ENCODE data around the gene CARS2. TPM values are rescaled to one million over a fixed set of nuclear protein-coding genes. Genes with fewer than 3 reads are reported as not detected.

The CARS2 gene
- total and polyA plus RNA-seq, 2 experiments from 2014 or later, result 39.0 to 53.5 TPM

DNA sequence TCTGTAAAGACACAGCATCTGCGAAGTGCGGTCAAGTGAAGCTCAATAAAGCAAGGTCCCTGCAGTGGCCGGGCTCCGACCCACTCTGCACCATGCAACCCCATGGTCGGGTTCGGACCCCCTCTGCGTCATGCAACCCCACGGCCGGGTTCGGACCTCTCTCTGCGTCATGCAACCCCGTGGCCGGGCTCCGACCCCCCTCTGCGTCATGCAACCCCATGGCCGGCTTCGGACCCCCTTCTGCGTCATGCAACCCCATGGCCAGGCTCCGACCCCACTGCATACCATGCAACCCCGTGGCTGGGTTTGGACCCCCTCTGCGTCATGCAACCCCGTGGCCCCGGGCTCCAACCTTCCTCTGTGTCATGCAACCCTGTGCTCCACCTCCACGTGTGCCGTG is 43.8 kb downstream of the CARS2 start:
- no peaks in the 10 kb centered on the region for H3K79me2 ChIP-seq (replicated peaks; ENCODE audit: insufficient read depth)
- Mint-ChIP-seq H3K4me1 (0 out of 3 replicates have a peak, but pooled peaks cover 3% of the 10 kb centered on the region), H3K27ac (no peak overlapping the region), H3K4me3 (no peak overlapping the region), H3K9me3 (peaks cover 43% of the 10 kb centered on the region), H3K36me3 (ENCODE audit: low read depth) (peaks cover 92% of the 10 kb centered on the region), H3K27me3 (ENCODE audit: insufficient read depth, low read depth, poor library complexity) (peaks cover 5% of the 10 kb centered on the region)
- peaks cover 25% of the 10 kb centered on the region for H3K36me3 ChIP-seq (ENCODE audit: insufficient read depth)
- no peaks in the 10 kb centered on the region for H3K4me1 ChIP-seq (ENCODE audit: insufficient read depth)
- H3K27me3 ChIP-seq (ENCODE audit: insufficient read depth), result no peaks in the 10 kb centered on the region
- H4K20me1 ChIP-seq (replicated peaks; ENCODE audit: insufficient read depth), result no peaks in the 10 kb centered on the region
- no peak overlapping the region for H3K4me2 ChIP-seq
- no peak overlapping the region for H2AFZ ChIP-seq
- ATAC-seq (no peak), DNase-seq (ENCODE audit: low spot score) (no peak)
- H3K4me3 ChIP-seq, result no peak overlapping the region
- TF ChIP-seq EZH2 (IDR thresholded peaks at IDR 0.05; ENCODE audit: low read depth, unreplicated experiment) (no peak), EZH2phosphoT487 (IDR thresholded peaks at IDR 0.05; ENCODE audit: unreplicated experiment) (no peak), CREB1 (CRISPR knock-in tag; IDR thresholded peaks at IDR 0.05; ENCODE audit: low read depth) (no peak), ZNF114 (CRISPR knock-in tag; IDR thresholded peaks at IDR 0.05) (no peak), ZNF331 (CRISPR knock-in tag; IDR thresholded peaks at IDR 0.05; ENCODE audit: low read depth) (no peak), NANOG (IDR thresholded peaks at IDR 0.05; ENCODE audit: borderline replicate concordance) (no peak), JUNB (IDR thresholded peaks at IDR 0.05; ENCODE audit: unreplicated experiment) (no peak), POLR2AphosphoS5 (IDR thresholded peaks at IDR 0.05; ENCODE audit: low read depth) (no peak), STAT1 (IDR thresholded peaks at IDR 0.05; ENCODE audit: unreplicated experiment) (no peak)
- TF ChIP-seq, protein P1, sequence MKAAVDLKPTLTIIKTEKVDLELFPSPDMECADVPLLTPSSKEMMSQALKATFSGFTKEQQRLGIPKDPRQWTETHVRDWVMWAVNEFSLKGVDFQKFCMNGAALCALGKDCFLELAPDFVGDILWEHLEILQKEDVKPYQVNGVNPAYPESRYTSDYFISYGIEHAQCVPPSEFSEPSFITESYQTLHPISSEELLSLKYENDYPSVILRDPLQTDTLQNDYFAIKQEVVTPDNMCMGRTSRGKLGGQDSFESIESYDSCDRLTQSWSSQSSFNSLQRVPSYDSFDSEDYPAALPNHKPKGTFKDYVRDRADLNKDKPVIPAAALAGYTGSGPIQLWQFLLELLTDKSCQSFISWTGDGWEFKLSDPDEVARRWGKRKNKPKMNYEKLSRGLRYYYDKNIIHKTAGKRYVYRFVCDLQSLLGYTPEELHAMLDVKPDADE (IDR thresholded peaks at IDR 0.05), result no peak
- TF ChIP-seq, protein P2, sequence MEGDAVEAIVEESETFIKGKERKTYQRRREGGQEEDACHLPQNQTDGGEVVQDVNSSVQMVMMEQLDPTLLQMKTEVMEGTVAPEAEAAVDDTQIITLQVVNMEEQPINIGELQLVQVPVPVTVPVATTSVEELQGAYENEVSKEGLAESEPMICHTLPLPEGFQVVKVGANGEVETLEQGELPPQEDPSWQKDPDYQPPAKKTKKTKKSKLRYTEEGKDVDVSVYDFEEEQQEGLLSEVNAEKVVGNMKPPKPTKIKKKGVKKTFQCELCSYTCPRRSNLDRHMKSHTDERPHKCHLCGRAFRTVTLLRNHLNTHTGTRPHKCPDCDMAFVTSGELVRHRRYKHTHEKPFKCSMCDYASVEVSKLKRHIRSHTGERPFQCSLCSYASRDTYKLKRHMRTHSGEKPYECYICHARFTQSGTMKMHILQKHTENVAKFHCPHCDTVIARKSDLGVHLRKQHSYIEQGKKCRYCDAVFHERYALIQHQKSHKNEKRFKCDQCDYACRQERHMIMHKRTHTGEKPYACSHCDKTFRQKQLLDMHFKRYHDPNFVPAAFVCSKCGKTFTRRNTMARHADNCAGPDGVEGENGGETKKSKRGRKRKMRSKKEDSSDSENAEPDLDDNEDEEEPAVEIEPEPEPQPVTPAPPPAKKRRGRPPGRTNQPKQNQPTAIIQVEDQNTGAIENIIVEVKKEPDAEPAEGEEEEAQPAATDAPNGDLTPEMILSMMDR (conservative IDR thresholded peaks at IDR 0.05; ENCODE audit: low read depth in 2 of 2), result no peak
- TF ChIP-seq, protein P3, sequence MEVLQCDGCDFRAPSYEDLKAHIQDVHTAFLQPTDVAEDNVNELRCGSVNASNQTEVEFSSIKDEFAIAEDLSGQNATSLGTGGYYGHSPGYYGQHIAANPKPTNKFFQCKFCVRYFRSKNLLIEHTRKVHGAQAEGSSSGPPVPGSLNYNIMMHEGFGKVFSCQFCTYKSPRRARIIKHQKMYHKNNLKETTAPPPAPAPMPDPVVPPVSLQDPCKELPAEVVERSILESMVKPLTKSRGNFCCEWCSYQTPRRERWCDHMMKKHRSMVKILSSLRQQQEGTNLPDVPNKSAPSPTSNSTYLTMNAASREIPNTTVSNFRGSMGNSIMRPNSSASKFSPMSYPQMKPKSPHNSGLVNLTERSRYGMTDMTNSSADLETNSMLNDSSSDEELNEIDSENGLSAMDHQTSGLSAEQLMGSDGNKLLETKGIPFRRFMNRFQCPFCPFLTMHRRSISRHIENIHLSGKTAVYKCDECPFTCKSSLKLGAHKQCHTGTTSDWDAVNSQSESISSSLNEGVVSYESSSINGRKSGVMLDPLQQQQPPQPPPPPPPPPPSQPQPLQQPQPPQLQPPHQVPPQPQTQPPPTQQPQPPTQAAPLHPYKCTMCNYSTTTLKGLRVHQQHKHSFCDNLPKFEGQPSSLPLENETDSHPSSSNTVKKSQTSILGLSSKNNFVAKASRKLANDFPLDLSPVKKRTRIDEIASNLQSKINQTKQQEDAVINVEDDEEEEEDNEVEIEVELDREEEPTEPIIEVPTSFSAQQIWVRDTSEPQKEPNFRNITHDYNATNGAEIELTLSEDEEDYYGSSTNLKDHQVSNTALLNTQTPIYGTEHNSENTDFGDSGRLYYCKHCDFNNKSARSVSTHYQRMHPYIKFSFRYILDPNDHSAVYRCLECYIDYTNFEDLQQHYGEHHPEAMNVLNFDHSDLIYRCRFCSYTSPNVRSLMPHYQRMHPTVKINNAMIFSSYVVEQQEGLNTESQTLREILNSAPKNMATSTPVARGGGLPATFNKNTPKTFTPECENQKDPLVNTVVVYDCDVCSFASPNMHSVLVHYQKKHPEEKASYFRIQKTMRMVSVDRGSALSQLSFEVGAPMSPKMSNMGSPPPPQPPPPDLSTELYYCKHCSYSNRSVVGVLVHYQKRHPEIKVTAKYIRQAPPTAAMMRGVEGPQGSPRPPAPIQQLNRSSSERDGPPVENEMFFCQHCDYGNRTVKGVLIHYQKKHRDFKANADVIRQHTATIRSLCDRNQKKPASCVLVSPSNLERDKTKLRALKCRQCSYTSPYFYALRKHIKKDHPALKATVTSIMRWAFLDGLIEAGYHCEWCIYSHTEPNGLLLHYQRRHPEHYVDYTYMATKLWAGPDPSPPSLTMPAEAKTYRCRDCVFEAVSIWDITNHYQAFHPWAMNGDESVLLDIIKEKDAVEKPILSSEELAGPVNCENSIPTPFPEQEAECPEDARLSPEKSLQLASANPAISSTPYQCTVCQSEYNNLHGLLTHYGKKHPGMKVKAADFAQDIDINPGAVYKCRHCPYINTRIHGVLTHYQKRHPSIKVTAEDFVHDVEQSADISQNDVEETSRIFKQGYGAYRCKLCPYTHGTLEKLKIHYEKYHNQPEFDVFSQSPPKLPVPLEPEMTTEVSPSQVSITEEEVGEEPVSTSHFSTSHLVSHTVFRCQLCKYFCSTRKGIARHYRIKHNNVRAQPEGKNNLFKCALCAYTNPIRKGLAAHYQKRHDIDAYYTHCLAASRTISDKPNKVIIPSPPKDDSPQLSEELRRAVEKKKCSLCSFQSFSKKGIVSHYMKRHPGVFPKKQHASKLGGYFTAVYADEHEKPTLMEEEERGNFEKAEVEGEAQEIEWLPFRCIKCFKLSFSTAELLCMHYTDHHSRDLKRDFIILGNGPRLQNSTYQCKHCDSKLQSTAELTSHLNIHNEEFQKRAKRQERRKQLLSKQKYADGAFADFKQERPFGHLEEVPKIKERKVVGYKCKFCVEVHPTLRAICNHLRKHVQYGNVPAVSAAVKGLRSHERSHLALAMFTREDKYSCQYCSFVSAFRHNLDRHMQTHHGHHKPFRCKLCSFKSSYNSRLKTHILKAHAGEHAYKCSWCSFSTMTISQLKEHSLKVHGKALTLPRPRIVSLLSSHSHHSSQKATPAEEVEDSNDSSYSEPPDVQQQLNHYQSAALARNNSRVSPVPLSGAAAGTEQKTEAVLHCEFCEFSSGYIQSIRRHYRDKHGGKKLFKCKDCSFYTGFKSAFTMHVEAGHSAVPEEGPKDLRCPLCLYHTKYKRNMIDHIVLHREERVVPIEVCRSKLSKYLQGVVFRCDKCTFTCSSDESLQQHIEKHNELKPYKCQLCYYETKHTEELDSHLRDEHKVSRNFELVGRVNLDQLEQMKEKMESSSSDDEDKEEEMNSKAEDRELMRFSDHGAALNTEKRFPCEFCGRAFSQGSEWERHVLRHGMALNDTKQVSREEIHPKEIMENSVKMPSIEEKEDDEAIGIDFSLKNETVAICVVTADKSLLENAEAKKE (CRISPR knock-in tag; IDR thresholded peaks at IDR 0.05), result no peak
- TF ChIP-seq, protein P4, sequence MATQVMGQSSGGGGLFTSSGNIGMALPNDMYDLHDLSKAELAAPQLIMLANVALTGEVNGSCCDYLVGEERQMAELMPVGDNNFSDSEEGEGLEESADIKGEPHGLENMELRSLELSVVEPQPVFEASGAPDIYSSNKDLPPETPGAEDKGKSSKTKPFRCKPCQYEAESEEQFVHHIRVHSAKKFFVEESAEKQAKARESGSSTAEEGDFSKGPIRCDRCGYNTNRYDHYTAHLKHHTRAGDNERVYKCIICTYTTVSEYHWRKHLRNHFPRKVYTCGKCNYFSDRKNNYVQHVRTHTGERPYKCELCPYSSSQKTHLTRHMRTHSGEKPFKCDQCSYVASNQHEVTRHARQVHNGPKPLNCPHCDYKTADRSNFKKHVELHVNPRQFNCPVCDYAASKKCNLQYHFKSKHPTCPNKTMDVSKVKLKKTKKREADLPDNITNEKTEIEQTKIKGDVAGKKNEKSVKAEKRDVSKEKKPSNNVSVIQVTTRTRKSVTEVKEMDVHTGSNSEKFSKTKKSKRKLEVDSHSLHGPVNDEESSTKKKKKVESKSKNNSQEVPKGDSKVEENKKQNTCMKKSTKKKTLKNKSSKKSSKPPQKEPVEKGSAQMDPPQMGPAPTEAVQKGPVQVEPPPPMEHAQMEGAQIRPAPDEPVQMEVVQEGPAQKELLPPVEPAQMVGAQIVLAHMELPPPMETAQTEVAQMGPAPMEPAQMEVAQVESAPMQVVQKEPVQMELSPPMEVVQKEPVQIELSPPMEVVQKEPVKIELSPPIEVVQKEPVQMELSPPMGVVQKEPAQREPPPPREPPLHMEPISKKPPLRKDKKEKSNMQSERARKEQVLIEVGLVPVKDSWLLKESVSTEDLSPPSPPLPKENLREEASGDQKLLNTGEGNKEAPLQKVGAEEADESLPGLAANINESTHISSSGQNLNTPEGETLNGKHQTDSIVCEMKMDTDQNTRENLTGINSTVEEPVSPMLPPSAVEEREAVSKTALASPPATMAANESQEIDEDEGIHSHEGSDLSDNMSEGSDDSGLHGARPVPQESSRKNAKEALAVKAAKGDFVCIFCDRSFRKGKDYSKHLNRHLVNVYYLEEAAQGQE (IDR thresholded peaks at IDR 0.05; ENCODE audit: unreplicated experiment), result no peak
- H3K27ac ChIP-seq (ENCODE audit: low read depth), result no peak overlapping the region
- no peaks in the 10 kb centered on the region for H3F3A ChIP-seq (replicated peaks; ENCODE audit: low read depth)
- H3K9me2 ChIP-seq (ENCODE audit: insufficient read depth), result no peaks in the 10 kb centered on the region

All from GM23338 (cell line).